Measurements from ENCODE around the gene POLR2J.
A peak's percentile ranks its signal among the peaks of the same experiment; 100 is the strongest.
"Not testable (repeated sequence)": the region's sequence is repeated elsewhere in the genome, so short reads cannot be mapped to it uniquely, and the experiment has no call there.

Gene POLR2J

GRCh38 chr7:102478314-102479208, at the start of gene POLR2J:
Gene POLR2J, minus strand, starts transcription at chr7:102478922. Its CDS starts 62 bp downstream, at chr7:102478860.
- peak; percentile 60 for DNase-seq (ENCODE audit: low read depth)

GRCh38 chr7:102527822-102528793, 49.4 kb upstream of the POLR2J start:
- not testable (repeated sequence) for DNase-seq (ENCODE audit: low read depth)

GRCh38 chr7:102527182-102527581, 48.5 kb upstream of the POLR2J start:
- DNase-seq (ENCODE audit: low read depth), result not testable (repeated sequence)

- not testable (repeated sequence) for DNase-seq (ENCODE audit: low read depth)
Observed at GRCh38 chr7:102524803-102525202, 46.1 kb upstream of the POLR2J start.

- DNase-seq (ENCODE audit: low read depth), result not testable (repeated sequence)
Observed at GRCh38 chr7:102520797-102521196, 42.1 kb upstream of the POLR2J start.

GRCh38 chr7:102517550-102518147, 38.9 kb upstream of the POLR2J start, which contains the start of gene RASA4B:
Gene RASA4B, minus strand, starts transcription at chr7:102517777. Its CDS starts 67 bp downstream, at chr7:102517710.
- peak; percentile 11 for DNase-seq (ENCODE audit: low read depth)

GRCh38 chr7:102516951-102517350, 38.2 kb upstream of the POLR2J start:
- not testable (repeated sequence) for DNase-seq (ENCODE audit: low read depth)

GRCh38 chr7:102515889-102516288, 37.2 kb upstream of the POLR2J start:
- DNase-seq (ENCODE audit: low read depth), result not testable (repeated sequence)

GRCh38 chr7:102514881-102515721, 36.4 kb upstream of the POLR2J start:
- DNase-seq (ENCODE audit: low read depth), result not testable (repeated sequence)

GRCh38 chr7:102512642-102513221, 34.0 kb upstream of the POLR2J start:
- not testable (repeated sequence) for DNase-seq (ENCODE audit: low read depth)

- not testable (repeated sequence) for DNase-seq (ENCODE audit: low read depth)
Observed at GRCh38 chr7:102511860-102512522, 33.3 kb upstream of the POLR2J start.

GRCh38 chr7:102510575-102510974, 31.9 kb upstream of the POLR2J start:
- DNase-seq (ENCODE audit: low read depth), result not testable (repeated sequence)

GRCh38 chr7:102507410-102508088, 28.8 kb upstream of the POLR2J start:
- not testable (repeated sequence) for DNase-seq (ENCODE audit: low read depth)

GRCh38 chr7:102505298-102506185, 26.8 kb upstream of the POLR2J start:
- DNase-seq (ENCODE audit: low read depth), result not testable (repeated sequence)

- not testable (repeated sequence) for DNase-seq (ENCODE audit: low read depth)
Observed at GRCh38 chr7:102503141-102503540, 24.4 kb upstream of the POLR2J start.

GRCh38 chr7:102498321-102498720, 19.6 kb upstream of the POLR2J start:
- DNase-seq (ENCODE audit: low read depth), result not testable (repeated sequence)

GRCh38 chr7:102497308-102497707, 18.6 kb upstream of the POLR2J start:
- DNase-seq (ENCODE audit: low read depth), result not testable (repeated sequence)

GRCh38 chr7:102496861-102497260, 18.1 kb upstream of the POLR2J start:
- not testable (repeated sequence) for DNase-seq (ENCODE audit: low read depth)
